GM10266 (cell line): ENCODE measurements around the gene DIP2C.
A peak's percentile ranks its signal among the peaks of the same experiment; 100 is the strongest.

ENCODE experiments used
- DNase-seq: peaks from one replicate; pipeline ENCODE4 v3.0.0; 2012; ENCODE audit errors: extremely low spot score
- CTCF ChIP-seq: IDR thresholded peaks from 2 replicates; pipeline ENCODE4 v1.5.1; 2012; ENCODE audit warnings: mild to moderate bottlenecking, low read depth; ENCODE audit not compliant: control insufficient read depth, insufficient read depth; ENCODE audit errors: missing control alignments

DIP2C gene

GRCh38 chr10:359762-360161 is 329.7 kb downstream of the DIP2C start:
- DNase-seq: no peak
- TF ChIP-seq CTCF: no peak

GRCh38 chr10:359093-359492 is 330.4 kb downstream of the DIP2C start:
- no peak for TF ChIP-seq CTCF
- no peak for DNase-seq

GRCh38 chr10:357201-357950 is 332.1 kb downstream of the DIP2C start:
- no peak for TF ChIP-seq CTCF
- no peak for DNase-seq

DNA sequence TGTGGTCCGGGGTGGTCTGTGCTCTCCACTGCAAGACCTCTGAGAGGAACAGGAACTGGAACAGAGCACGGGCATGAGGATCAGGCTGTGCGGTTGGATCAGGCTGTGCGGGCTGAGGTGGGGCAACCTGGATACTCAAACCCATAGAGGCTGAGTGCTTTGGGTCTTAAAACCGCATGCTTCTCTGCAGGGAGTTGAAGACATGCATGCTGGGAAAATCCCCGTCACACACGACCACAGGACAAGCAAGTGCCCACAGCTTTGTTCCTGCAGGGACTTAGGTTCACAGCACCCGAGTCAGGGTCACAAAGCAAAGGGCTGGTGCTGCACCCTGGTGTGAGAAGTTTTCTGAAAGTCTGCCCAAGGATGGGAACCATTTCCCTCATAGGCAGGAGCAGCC is 333.0 kb downstream of the DIP2C start:
- no peak for DNase-seq
- peak; percentile 9 for TF ChIP-seq CTCF

DNA sequence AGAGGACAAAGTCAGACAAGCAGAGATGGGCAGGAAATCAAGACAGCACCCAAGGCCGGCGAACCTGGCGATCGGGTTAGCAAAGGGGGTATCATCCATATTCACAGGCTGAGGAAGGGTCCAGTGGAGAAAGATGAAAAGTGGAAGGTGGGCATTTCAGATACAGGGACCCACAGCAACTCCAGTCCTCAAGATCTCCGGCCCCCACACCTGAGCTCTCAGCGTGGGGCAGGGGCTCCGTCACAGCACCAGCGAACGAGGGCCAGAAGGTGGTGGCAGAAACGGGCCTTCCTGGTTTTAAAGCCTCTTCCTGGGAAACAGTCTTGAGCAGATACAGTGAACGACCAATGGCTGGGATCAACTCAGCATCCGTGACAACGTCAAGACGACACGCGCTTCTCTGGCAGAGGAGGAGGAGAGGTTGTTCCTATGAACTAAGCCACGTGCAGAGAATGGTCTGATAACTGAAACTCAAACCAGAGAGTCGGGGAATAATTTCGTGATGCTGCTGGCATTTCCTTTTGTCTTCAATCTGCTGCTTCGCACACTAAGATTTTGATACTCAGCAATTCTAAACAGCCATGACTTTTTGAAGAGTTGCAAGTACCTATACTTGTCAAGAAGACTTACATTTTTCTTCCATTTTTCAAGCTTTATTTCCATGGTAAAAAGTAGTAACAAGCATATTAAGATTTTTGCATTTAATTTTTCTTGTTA is 334.4 kb downstream of the DIP2C start:
- no peak for TF ChIP-seq CTCF
- no peak for DNase-seq

DNA sequence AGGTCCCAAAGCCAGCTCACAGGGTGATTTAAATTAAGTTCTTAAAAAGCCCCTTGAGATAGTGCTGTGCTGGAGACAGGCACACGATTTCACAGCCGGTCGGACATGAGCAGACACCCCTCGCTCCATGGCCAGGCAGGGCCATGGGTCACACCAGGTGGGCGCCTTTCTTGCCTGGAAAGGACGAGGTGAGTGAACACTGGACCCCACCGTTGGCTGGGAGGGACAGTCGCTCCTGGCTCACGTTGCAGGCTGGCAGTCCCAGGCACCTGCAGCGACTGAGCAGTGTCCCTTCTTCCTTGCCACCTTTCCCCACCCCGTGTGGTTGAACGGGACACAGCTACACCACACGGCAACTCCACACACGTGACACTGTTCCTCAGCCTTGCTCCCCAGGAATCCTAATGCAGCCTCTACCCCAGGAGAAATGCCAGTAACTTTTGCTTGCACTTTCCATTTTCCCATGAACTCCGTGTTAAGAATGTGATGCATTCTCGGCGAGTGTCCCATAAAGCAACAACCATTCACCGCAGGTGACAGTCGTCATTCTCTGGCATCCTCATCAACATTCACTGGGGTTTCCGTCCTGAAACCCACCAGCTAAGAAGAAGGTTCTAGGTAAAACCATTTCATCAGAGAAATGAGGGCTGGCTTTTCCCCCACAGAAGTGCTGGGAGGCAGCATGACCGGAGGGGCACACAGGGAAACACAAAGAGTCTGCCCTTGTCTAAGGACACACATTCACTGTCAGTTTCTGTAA is 336.8 kb downstream of the DIP2C start:
- no peak for TF ChIP-seq CTCF
- no peak for DNase-seq
